ENCODE measurements around the gene RAB25.
"Not testable (repeated sequence)": the region's sequence is repeated elsewhere in the genome, so short reads cannot be mapped to it uniquely, and the experiment has no call there.

Gene RAB25

DNA sequence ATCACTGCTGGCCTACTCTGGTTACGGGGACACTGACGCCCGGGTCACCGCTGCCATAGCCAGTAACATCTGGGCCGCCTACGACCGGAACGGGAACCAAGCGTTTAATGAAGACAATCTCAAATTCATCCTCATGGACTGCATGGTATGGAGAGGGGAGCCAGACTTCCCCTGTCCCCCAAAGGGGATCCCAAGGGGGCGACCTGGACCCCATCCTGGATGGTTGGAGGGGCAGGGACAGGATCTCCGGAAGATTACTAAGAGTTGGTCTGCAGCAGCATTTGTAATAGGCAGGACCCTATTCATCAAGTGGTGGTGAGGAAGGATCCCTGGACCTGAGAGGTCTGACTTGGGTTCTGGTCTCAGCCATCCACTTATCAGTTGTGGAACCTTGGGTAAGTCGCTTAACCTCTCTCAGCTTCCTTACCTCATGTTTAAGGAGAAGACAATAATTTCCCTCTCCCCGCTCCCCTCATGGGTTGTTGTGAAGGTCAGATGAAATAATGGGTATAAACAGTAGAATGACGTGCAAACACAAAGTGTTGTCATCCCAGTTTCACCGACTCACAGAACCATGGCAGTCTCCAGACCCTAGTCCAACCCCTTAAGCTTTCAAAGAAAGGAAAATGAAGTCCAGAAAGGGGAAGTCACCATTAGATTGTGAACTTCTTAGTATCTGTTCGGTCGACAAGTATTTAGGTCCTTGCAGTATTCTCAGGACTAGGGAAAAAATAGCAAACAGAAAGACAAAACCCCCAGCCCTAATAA is 5.5 kb upstream of the RAB25 start:
- no peak for DNase-seq

DNA sequence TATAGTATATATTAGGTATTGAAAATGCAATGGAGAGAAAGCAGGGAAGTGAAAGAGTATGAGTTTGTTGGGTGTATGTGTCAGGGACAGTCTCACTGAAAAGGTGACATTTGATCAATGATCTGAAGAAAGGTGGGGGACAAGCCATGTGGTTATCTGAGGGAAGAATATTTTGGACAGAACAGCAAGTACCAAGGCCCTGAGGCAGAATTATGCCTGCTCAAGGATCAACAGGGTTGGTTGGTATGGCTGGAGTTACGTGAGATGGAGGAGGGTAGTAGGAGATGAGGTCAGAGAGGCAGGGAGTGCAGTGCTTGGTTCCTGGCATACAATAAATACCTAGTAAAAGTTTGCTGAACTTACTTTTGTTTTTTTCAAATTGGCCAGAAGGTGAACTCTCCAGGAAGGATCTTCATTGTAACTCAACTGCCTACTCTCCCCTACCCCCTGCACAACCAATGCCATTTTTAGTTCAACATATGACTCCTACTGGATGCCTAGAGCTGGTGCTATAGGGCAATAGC is 4.6 kb upstream of the RAB25 start:
- DNase-seq: no peak

DNA sequence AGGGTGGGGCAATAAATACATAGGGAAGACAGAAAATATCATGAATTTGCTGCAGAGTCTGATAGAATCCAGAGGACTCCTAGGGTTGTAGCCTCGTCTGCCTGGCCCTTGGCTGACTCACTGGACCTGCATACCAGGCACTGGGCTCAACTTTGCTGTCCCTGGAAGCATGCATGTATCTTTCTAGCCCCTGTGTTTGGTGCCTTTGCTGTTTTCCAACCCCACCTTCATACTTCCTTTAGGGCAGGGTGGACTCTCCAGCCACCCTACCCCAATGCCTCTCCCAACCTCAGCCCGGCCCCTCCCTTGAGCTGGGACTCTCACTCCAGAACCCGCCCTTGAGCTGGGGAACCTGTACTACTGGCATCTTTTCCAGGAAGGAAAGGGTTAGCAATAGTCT is 1.2 kb downstream of the RAB25 start:
- no peak for DNase-seq

DNA sequence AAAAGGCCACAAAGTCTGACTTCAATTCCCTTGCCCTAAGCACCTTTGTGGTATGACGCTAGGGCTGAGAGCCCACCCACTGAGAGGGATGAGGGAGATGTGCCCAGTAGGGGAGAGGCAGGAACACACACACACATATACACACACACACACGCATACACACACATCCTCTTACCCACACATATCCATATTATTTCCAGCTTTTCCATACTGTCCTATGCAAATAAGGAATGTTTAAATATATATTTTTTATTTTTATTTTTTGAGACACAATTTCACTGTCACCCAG is 3.0 kb downstream of the RAB25 start:
- no peak for DNase-seq

DNA sequence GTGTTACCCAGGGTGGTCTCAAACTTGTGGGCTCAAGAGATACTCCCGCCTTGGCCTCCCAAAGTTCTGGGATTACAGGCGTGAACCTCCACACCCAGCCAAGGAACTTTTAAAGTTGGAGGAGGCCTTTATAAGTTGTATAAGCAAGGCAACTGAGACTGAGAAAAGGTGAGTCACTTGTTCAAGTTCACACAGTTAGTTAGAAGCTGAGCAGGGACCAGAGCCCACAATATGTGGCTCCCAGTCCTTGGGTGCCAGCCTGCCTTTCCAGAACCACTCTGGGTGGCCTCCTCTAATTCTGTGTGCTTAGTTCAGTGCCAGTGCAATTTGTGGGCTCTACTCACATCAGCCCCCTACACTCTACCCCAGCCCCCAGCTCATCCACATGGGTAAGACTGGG is 3.7 kb downstream of the RAB25 start:
- no peak for DNase-seq

DNA sequence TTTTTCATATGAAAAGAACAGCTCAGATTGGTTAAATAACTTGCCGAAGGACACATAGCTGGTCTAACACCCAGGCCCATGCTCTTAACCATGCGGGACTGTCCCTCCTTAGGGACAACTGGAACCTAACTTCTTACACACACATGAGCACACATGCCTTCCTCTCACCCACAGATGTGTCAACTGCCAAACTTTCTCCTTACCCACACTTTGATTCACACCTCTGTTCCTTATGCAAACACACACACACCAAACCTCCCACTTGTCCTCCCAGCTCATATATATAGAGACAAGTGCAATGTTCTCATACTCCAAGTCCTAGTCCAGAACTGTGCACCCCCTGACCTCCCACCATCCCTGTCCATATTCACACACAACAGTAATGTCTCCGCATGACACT is 4.3 kb downstream of the RAB25 start:
- DNase-seq: no peak

DNA sequence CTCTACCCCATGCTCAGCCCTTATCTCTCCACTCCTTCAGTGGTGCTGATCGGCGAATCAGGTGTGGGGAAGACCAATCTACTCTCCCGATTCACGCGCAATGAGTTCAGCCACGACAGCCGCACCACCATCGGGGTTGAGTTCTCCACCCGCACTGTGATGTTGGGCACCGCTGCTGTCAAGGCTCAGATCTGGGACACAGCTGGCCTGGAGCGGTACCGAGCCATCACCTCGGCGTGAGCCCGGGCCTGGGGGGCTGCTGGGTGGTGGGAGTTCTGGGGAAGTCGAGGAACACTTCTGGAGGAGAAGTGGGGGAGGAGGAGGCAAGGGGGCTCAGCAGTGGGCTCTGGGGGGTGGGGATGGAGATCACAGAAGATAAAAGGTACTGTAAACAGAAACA is 4.9 kb downstream of the RAB25 start:
- no peak for DNase-seq

DNA sequence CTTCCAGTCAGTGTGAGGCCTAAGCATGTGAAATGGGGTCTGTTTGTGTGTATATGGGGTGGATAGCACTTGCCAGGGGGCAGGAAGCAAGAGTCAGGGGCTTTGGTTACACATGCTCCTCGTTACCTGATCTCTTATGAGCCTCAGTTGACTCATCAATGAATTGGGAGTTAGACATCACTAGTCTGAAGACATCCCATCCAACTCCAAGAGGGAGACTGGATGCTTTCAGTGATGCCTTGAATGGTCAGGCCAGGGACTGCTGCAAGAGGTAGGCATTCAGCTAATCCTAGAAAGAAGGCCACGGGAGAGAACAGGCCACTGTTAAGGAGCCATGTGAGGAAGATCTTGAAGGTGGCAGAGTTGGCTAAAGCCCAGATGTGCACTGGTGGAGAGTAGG is 6.3 kb downstream of the RAB25 start:
- no peak for DNase-seq

DNA sequence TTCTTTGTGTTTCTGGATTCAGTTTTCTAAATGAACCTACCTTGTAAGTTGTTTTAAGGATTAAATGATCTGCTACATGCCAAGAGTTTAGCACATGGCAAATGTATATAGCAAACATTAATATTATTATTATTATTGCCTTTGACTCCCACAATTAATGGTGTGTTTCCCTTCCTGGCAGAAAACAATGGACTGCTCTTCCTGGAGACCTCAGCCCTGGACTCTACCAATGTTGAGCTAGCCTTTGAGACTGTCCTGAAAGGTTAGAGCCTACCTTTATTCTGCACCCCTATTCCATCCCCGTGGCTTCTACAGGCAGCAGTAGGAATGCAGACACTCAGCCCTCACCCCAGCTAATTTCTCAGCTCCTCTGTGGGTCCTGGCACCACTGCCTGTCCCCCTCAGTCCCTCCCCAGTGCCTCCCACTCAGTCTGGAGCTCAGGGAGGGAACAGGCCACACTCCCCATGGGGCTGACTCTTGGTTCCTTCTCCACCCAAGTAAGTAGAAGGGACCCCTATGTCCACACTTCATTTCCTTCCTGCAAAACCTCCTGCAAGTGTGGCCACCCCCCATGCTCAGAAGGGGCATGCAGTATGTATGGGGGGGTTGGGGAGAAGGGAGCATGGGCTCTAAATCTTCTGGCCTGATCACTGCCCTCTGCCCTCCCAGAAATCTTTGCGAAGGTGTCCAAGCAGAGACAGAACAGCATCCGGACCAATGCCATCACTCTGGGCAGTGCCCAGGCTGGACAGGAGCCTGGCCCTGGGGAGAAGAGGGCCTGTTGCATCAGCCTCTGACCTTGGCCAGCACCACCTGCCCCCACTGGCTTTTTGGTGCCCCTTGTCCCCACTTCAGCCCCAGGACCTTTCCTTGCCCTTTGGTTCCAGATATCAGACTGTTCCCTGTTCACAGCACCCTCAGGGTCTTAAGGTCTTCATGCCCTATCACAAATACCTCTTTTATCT is 8.8 kb downstream of the RAB25 start:
- no peak for DNase-seq

DNA sequence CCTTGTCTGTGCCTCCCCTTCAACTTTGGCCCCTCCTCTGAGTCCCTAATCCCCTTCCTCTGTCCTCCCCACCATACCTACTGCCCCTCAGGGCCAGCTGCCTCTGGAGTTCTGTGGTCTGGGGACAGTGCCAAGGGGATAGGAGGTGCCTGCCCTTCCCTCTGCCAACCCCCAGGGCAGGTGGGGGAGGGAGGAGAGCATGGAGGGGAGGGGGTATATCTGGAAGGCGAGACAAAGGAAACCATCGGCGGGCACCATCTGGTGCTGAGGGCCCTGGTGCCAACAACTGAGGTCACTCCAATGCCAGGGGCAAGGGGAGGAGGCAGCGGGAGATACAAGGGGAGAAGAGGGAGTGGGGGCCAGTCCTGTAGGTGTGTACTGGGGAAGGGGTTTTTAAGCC is 9.6 kb downstream of the RAB25 start:
- DNase-seq: no peak

DNA sequence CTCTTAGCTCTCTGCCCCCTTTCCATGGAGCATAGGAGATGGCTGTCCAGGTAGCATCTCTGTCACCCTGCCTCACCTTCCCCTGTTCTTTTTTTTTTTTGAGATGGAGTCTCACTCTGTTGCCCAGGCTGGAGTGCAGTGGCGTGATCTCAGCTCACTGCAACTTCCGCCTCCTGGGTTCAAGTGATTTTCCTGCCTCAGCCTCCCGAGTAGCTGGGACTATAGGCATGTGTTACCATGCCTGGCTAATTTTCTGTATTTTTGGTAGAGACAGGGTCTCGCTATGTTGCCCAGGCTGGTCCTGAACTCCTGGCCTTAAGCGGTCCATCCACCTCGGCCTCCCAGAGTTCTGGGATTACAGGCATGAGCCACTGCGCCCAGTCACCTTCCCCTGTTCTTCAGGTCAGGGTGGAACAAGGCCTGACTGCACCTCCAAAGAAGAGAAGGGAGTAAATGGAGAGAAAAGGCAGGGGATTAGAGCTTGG is 10.4 kb downstream of the RAB25 start:
- DNase-seq: not testable (repeated sequence)

DNA sequence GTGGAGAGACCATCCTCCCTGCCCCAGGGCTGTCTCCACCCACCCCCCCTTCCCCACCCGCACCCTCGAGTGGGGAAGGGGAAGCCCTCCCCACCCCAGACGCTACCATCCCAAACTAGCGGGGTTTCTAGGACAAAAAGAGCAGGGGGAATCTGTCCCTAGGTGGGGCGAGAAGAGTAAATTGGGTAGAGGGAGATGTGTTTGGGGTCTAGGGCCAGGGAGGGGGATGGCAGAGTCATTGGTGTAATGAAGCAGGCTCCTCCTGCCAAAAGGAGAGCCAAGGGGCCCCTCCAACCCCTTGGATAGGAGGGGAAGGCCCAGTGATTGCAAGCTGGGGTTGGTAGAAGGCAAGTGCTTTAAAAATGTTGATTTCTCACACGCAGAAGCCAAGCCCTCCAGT is 11.3 kb downstream of the RAB25 start:
- no peak for DNase-seq

DNA sequence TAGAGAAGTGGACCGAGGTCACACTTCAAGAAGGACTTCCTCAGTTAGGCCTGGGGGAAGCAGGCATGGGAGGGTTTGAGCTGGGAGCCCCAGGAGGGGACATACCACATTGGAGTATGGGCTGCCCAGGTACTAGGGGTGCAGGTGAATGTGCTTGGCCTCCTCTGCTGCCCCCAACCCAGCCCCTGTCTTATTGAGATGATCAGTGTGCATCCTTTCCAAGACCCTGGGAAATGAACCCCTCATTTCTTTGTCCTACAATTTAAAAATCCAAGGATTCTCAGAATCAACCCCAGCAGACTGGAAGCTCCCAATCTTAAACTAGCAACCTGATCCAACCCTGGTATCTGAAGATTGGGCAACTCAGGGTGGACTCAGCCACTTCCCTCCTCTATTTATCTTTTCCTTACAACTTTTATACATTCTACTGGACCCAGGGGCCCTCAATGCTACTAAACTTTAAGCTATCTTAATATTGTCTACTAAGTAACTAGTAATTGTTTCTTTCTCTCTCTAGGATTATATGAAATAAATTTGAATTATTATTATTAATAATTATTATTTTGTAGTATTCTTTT is 12.2 kb downstream of the RAB25 start:
- no peak for DNase-seq

DNA sequence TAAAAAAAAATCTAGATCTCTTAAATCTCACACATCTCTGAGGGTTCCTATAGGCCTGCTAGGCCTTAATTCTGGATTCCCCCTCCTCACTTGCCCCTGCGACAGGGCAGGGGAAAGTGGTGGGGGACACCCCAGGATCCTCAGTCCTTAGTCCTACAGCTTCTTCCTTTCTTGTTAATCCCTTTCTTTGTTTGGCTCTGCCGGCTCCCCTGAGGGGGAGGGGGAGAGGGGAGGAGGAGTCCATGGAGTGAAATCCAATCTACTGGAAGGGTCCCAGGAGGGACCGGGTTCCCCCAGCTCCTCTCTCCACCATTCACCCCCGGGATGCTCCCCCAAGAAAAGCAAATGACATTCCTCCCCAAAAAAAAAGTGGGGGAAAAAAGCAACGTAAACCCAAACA is 12.8 kb downstream of the RAB25 start:
- DNase-seq: no peak

DNA sequence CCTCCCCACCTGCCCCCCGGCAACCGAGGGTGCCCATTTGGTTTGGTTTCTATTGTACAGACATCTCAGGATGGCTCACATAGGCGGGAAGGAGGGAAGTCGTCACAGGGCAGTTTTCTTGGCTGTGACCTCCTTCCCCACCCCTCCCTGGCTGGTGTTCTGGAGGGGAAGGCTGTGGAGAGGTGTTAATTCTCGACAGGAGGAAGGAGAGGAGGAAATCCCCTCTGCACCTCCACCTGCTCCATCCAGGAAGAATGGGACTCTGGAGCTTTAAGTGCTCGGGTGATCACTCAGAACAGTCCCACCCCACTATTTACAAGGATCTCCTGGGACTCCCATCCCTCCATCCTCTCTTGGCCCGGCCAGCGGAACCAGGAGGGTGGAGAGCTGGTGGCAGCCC is 13.7 kb downstream of the RAB25 start:
- no peak for DNase-seq

DNA sequence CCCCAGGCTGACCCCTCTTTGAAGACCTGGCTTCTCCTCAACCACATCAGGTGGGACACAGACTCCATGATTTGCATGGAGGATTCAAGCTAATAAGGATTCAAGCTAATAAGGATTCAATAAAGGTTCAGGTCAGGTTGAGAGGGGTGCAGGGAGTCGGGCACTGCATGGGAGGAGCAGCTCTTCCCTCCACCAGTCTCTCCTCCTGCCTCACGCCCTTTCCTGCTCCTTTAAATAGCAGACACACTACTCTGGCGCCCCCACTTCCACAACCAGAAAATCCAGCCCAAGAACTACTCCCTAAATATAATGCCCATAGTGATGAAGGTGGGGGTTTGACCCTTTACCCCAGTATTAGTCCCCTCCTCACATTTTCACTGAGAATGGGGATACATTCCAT is 14.2 kb downstream of the RAB25 start:
- DNase-seq: no peak

DNA sequence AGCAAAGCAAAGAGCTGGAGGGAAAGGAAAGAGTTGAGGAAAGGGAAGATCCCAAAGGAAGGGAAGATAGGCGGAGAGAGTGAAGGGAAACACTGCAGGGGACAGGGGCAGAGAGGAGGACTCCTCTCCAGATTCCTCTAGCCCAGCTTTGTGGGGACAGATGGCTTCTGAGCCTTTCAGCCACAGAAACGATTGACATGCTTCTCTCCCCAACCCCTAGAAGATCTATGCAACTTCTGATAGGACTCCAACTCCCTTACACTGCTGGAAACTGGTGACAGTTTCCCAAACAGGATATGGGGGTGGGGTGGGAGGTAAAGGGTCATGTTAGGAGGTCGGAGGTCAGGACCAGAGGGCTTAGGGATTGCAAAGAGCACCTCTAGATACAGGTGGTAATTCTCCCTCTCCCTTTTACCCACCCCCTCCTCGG is 14.8 kb downstream of the RAB25 start:
- DNase-seq: no peak

DNA sequence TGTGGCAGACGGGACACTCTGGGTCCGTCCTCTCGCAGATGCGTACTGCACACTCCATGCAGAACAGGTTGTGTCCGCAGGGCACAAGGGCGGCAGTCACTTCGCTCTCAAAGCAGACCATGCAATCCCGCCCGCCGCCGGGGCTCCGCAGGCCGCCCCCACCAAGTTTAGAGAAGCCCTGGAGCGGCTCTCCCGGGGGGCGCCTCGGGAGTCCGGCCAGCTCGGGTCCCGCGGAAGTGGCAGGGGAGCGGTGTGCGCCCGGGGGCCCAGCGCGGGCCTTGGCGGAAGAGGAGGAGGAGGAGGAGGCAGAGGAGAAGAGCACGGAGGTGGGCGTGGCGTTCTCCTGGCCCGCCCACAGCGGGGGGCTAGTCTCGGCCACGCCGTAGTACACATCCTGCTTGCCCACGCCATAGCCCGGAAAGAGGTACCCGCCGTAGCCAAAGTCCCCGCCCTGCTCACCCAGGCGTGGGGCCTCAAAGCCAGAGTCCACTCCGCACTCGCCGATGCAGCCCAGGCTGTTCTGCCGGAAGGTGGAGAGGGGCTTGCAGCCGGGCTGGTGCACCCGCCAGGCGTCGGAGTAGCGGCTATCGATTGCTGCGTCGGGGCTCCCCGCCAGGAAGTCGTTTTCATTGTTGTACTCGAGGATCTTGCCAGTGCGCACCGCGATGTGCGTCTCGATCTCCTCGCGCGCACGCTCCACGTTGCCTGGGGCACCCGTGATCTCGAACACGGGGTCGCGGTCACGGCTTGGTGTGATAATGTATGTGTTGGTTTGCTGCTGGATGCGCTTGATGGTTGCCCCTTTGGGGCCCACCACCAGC is 15.9 kb downstream of the RAB25 start:
- no peak for DNase-seq

DNA sequence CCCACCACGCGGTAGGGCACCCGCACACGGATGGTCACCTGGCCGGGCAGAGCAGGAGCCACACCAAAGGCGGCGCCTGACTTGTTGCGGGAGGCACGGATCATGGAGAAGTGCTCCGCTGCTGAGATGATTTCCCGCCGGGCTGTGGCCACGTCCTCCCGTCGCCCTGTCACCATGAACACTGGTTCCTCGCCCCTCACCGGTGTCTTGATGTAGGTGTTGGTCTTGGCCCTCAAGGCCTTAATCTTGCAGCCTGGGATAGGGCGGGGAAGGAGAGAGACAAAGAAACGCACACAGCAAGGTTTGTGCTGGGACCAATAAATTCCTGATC is 16.4 kb downstream of the RAB25 start:
- DNase-seq: no peak

DNA sequence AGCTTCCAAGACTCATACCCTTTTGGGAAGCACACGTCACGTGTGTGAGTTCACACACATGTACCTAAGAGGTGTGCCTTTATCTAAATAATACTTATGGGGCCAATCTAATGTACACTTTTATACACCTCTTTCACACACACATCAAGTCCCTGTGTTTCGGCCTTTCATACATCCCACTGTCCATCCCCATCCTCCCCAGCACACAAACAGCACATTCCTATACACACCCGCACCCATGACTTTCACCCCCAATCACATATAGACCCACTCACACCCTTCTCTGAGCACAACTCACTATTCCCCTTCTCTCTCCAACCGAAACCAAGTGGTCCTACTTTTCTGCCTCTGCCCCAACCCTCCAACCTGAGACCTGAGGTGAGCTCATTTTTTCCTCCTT is 17.8 kb downstream of the RAB25 start:
- no peak for DNase-seq

DNA sequence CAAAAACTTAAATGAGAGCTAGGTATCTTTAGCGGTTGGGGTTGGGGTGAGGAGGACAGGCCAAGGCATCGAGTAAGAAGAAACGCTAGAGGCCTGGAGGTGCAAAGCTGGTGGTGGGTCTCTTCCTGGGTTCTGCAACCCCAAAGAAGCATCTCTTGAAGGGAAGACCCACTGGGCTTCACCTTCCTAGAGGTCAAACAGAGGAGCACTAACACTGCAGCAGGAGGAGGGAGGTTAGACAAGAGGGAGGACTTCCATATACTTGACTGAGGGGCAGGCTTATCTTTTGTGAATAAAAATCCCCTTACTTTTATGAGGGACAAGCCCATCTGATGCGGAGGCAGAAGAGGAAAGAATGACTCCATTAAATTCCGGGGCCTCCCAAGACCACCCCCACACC is 18.8 kb downstream of the RAB25 start:
- no peak for DNase-seq

DNA sequence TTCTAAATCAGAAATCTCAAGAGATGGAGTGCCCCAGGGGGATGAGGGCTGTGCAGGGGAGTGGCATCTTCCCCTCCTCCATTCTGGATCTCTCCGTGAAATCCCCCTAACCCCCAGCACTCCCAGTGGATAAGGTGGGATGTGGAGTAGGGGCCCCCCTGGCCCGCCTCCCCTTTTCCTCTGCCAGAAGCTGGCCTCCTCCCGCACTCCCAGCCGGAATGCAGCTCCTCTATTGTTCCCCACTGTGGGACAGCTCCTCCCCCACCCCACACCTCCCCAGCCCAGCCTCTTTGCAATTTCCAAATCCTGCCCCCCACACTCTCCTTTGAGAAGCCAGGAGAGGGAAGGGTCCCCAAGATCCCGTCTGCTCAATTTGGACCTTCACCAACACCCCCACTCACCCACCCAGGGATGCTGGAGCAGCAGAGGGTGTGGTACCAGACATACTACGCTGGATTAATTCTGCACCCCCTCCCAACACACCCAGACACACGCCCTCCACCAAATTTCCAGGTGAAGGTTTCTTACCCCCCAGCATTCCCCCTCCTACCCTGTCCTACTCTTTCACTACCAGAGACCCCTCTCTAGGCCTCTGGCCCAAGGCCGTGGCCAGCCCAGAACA is 19.4 kb downstream of the RAB25 start:
- no peak for DNase-seq

DNA sequence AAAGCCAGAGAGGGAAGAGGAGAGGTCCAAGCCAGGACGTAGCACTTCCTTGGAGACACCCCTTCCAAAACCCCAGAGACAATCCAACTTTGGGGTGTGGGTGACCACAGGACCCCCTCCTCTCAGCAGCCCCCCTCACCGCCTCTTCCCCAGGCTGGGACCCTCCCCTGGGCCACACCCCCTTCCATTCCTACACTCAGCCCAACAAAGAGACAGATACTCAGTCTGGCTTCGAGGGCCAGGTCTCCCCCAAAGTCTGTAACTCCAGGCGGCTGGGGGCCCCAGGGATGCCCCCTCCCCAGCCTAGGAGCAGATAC is 19.9 kb downstream of the RAB25 start:
- DNase-seq: no peak
